B cell (primary cell): ENCODE measurements around the gene TBC1D2. TPM values are rescaled to one million over a fixed set of nuclear protein-coding genes. Genes with fewer than 3 reads are reported as not detected.

Source experiments
- ATAC-seq: fragments of 200-7000 bp; cut with Tn5 transposase; one replicate; pipeline ENCODE4 v1.10.0; 2021; ENCODE audit warnings: low read depth, mild to moderate bottlenecking, moderate number of reproducible peaks, moderate library complexity
- CTCF ChIA-PET: fragments of 350-600 bp; sonication (Branson Sonifier 250); formaldehyde crosslinking; loops from one replicate; lab custom pipeline; 2021; ENCODE audit warnings: antibody characterized with exemption, inconsistent platforms; lab: Charles Lee
- POLR2A ChIA-PET: fragments of 350-600 bp; sonication (Branson Sonifier 250); formaldehyde crosslinking; loops from one replicate; lab custom pipeline; 2021; ENCODE audit warnings: antibody characterized with exemption; lab: Charles Lee
- DNase-seq: peaks from one replicate; pipeline ENCODE4 v3.0.0; 2013
- H2AFZ ChIP-seq: 2 replicates; pipeline ENCODE4 v1.6.1; 2012; ENCODE audit warnings: mild to moderate bottlenecking, low read depth, low read length; ENCODE audit not compliant: insufficient read depth, poor library complexity, severe bottlenecking
- H3K27ac ChIP-seq, 2 donors: 1 replicate in 1 of 2; 2 replicates in 1 of 2; pipeline ENCODE4 v1.5.1; 2012 to 2013; ENCODE audit warnings: low read length in 2 of 2, mild to moderate bottlenecking in 2 of 2, moderate library complexity in 1 of 2
- H3K27me3 ChIP-seq, 4 experiments: fragments of 200-600 bp in 1 of 4; sonication (generic) in 1 of 4; replicated peaks in 1 of 4; 1 replicate in 2 of 4; 2 replicates in 2 of 4; pipeline versions ENCODE4 v1.6.1 to v1.7.0; 2013 to 2016; ENCODE audit warnings: low read length in 3 of 4, mild to moderate bottlenecking in 2 of 4, mixed read lengths in 1 of 4, moderate library complexity in 1 of 4; ENCODE audit not compliant: insufficient read depth in 4 of 4, control insufficient read depth in 3 of 4; ENCODE audit errors: control extremely low read depth in 1 of 4
- H3K36me3 ChIP-seq, 2 experiments: replicated peaks in 1 of 2; 1 replicate in 1 of 2; 2 replicates in 1 of 2; pipeline versions ENCODE4 v1.6.1 to v1.7.1; 2013; ENCODE audit warnings: low read length in 1 of 2; ENCODE audit not compliant: insufficient read depth in 2 of 2, control insufficient read depth in 1 of 2; ENCODE audit errors: control extremely low read depth in 1 of 2, extremely low read depth in 1 of 2
- H3K4me1 ChIP-seq, 2 donors: fragments of 200-600 bp in 1 of 2; sonication (generic) in 1 of 2; 1 replicate in 1 of 2; 2 replicates in 1 of 2; pipeline versions ENCODE4 v1.5.1 to v1.6.1; 2013 to 2017; ENCODE audit warnings: low read length in 2 of 2; ENCODE audit not compliant: control insufficient read depth in 2 of 2, insufficient read depth in 2 of 2
- H3K4me2 ChIP-seq: replicated peaks from 2 replicates; pipeline ENCODE3; 2012; ENCODE audit warnings: mild to moderate bottlenecking, low read depth, low read length; ENCODE audit not compliant: poor library complexity, severe bottlenecking
- H3K4me3 ChIP-seq, 5 experiments: fragments of 200-600 bp in 1 of 5; sonication (generic) in 1 of 5; 1 replicate in 3 of 5; 2 replicates in 2 of 5; pipeline versions ENCODE4 v1.5.1 to v1.7.0; 2011 to 2016; ENCODE audit warnings: low read length in 4 of 5, mild to moderate bottlenecking in 4 of 5, low read depth in 2 of 5, control low read depth in 1 of 5, moderate library complexity in 1 of 5; ENCODE audit not compliant: insufficient read depth in 1 of 5; ENCODE audit errors: control extremely low read depth in 1 of 5, extremely low read depth in 1 of 5
- H3K79me2 ChIP-seq: fragments of 200-600 bp; sonication (generic); one replicate; pipeline ENCODE4 v1.6.0; 2016; ENCODE audit warnings: low read length; ENCODE audit not compliant: control insufficient read depth, insufficient read depth
- H3K9ac ChIP-seq: fragments of 200-600 bp; sonication (generic); 2 replicates; pipeline ENCODE4 v1.6.1; 2017; ENCODE audit warnings: mild to moderate bottlenecking, low read length, moderate library complexity
- H3K9me3 ChIP-seq, 3 donors: one replicate each; pipeline versions ENCODE4 v1.6.1 to v1.7.1; 2013; ENCODE audit warnings: low read length in 2 of 3; ENCODE audit not compliant: control insufficient read depth in 2 of 3, insufficient read depth in 1 of 3; ENCODE audit errors: control extremely low read depth in 1 of 3
- H4K20me1 ChIP-seq: 2 replicates; pipeline ENCODE4 v1.6.0; 2012; ENCODE audit warnings: mild to moderate bottlenecking, low read length; ENCODE audit not compliant: insufficient read depth, control insufficient read depth, poor library complexity, severe bottlenecking
- H3K27ac Mint-ChIP-seq: one replicate; pipeline ENCODE4 v1.8.0; 2021; ENCODE audit warnings: mixed read lengths
- H3K27me3 Mint-ChIP-seq: one replicate; pipeline ENCODE4 v1.8.0; 2021; ENCODE audit warnings: mixed read lengths
- H3K4me1 Mint-ChIP-seq: one replicate; pipeline ENCODE4 v1.8.0; 2021; ENCODE audit warnings: mixed read lengths
- H3K4me3 Mint-ChIP-seq: one replicate; pipeline ENCODE4 v1.8.0; 2021; ENCODE audit warnings: mixed read lengths
- H3K9me3 Mint-ChIP-seq: one replicate; pipeline ENCODE4 v1.8.0; 2022; ENCODE audit warnings: mixed read lengths; ENCODE audit not compliant: insufficient read depth
- CTCF ChIP-seq: fragments of 200-600 bp; IDR thresholded peaks from one replicate; pipeline ENCODE4 v1.8.0; 2022; ENCODE audit warnings: antibody characterized with exemption, mild to moderate bottlenecking
- EZH2 ChIP-seq: IDR thresholded peaks from 2 replicates; pipeline ENCODE4 v1.6.1; 2012; ENCODE audit warnings: borderline replicate concordance, low read depth, mild to moderate bottlenecking, moderate library complexity, low read length; ENCODE audit not compliant: insufficient read depth, poor library complexity, severe bottlenecking
- WGBS: methylation state at CpG from one replicate; pipeline ENCODE4 v1.1.5; 2013; ENCODE audit warnings: missing lambda C conversion rate; ENCODE audit not compliant: insufficient coverage; 5-methylcytosine and 5-hydroxymethylcytosine counted together
- intact Hi-C: fragments of 100-400 bp; cut with micrococcal nuclease; formaldehyde crosslinking; loops from one replicate; pipeline ENCODE4 v1.10.0; 2022
- polyA plus RNA-seq: library from polyadenylated mRNA; depleted of rRNA; stranded (reverse); fragments of >200 nt; gene quantifications from 2 replicates; pipeline ENCODE4 v1.2.3, GENCODE V29; 2012
- total RNA-seq, 2 donors: library from RNA; stranded (reverse); fragments of 120-200 nt in 1 of 2; gene quantifications; 1 replicate in 1 of 2; 2 replicates in 1 of 2; pipeline versions ENCODE4 v1.2.3 to v1.2.4, GENCODE V29; 2013 to 2022

The TBC1D2 gene
- total and polyA plus RNA-seq, 2 donors (not counting 1 experiment from before 2014, with no cell fraction given) = 5.0 to 5.3 TPM

GRCh38 chr9:98189412-98189811, 66.0 kb downstream of the TBC1D2 start:
- Histone ChIP-seq H3K27ac (no peak overlapping the region), H3K4me3 (no peak overlapping the region), H3K27me3 (peaks cover 0 to 12% (median 2%) of the 10 kb centered on the region in 4 experiments), H3K36me3 (no peaks in the 10 kb centered on the region), H3K4me2 (no peak overlapping the region), H3K9me3 (peaks cover 0 to 7% (median 0%) of the 10 kb centered on the region in 3 donors), H3K79me2 (no peaks in the 10 kb centered on the region), H3K4me1 (peaks cover 8 to 18% of the 10 kb centered on the region in 2 donors), H4K20me1 (no peaks in the 10 kb centered on the region), H3K9ac (no peak overlapping the region), H2AFZ (no peak overlapping the region)
- DNase-seq (no peak), ATAC-seq (no peak)
- H3K27me3 Mint-ChIP-seq = no peaks in the 10 kb centered on the region
- TF ChIP-seq EZH2 (no peak), CTCF (no peak)
- H3K4me1 Mint-ChIP-seq = peaks cover 10% of the 10 kb centered on the region
- ChIA-PET CTCF (interaction anchor here (1.8 kb wide), 1 partner anchor 16 kb away, joined by 7 read pairs; no protein-coding TSS in a partner anchor), POLR2A (no interaction called here)
- H3K9me3 Mint-ChIP-seq = no peaks in the 10 kb centered on the region
- H3K4me3 Mint-ChIP-seq = peak overlapping the region; percentile 29
- H3K27ac Mint-ChIP-seq = no peak overlapping the region
- intact Hi-C loops = no loop called here
- WGBS = 92% methylated on average over 4 of the region's 6 CpGs

GRCh38 chr9:98187926-98188325, 67.5 kb downstream of the TBC1D2 start:
- intact Hi-C loops = no loop called here
- H3K9me3 Mint-ChIP-seq = no peaks in the 10 kb centered on the region
- CTCF ChIA-PET = interaction anchor here (0.8 kb wide), 1 partner anchor 23 kb away, joined by 3 read pairs; no protein-coding TSS in a partner anchor
- Histone ChIP-seq H3K4me3 (no peak overlapping the region), H2AFZ (no peak overlapping the region), H3K27ac (no peak overlapping the region), H3K4me1 (peaks cover 8 to 12% of the 10 kb centered on the region in 2 donors), H3K9ac (no peak overlapping the region), H3K9me3 (peaks cover 0 to 7% (median 0%) of the 10 kb centered on the region in 3 donors), H3K79me2 (no peaks in the 10 kb centered on the region), H4K20me1 (no peaks in the 10 kb centered on the region), H3K4me2 (no peak overlapping the region), H3K36me3 (no peaks in the 10 kb centered on the region), H3K27me3 (peaks cover 0 to 9% (median 2%) of the 10 kb centered on the region in 4 experiments)
- no peaks in the 10 kb centered on the region for H3K27me3 Mint-ChIP-seq
- 98% methylated on average over 5 of the region's 5 CpGs for WGBS
- no peak for TF ChIP-seq EZH2
- no peak for TF ChIP-seq CTCF
- no peak overlapping the region for H3K27ac Mint-ChIP-seq
- peaks cover 6% of the 10 kb centered on the region for H3K4me1 Mint-ChIP-seq
- ATAC-seq = no peak
- POLR2A ChIA-PET = no interaction called here
- H3K4me3 Mint-ChIP-seq = no peak overlapping the region
- no peak for DNase-seq
